ENCODE data around the gene SGMS2.

SGMS2 gene

GRCh38 chr4:107824350-107825071 is at the start of gene SGMS2 (continued):
- TF ChIP-seq MEIS1 (CRISPR knock-in tag; IDR thresholded peaks at IDR 0.05; ENCODE audit: borderline replicate concordance) (no peak), ZSCAN30 (tag by site-specific recombination; IDR thresholded peaks at IDR 0.05) (no peak; the same call in 1 of the 2 replicates), ZNF76 (tag by site-specific recombination; IDR thresholded peaks at IDR 0.05; ENCODE audit: borderline replicate concordance, low read depth) (0 out of 2 replicates have a peak, but pooled peaks have one; percentile 24), SALL2 (tag by site-specific recombination; IDR thresholded peaks at IDR 0.05; ENCODE audit: borderline replicate concordance) (no peak), HOXA7 (CRISPR knock-in tag; IDR thresholded peaks at IDR 0.05; ENCODE audit: borderline replicate concordance) (no peak), ZEB2 (tag by site-specific recombination; IDR thresholded peaks at IDR 0.05) (peak; percentile 67), ZNF391 (tag by site-specific recombination; IDR thresholded peaks at IDR 0.05; ENCODE audit: borderline replicate concordance, low read depth) (no peak), ZNF350 (tag by site-specific recombination; IDR thresholded peaks at IDR 0.05) (no peak), ZNF416 (tag by site-specific recombination; IDR thresholded peaks at IDR 0.05) (no peak), ZNF37A (tag by site-specific recombination; IDR thresholded peaks at IDR 0.05) (no peak), ZNF341 (tag by site-specific recombination; IDR thresholded peaks at IDR 0.05; ENCODE audit: low read depth) (no peak; the same call in 1 of the 2 replicates), ZBTB8A (tag by site-specific recombination; IDR thresholded peaks at IDR 0.05) (peak; percentile 95), ZNF707 (tag by site-specific recombination; IDR thresholded peaks at IDR 0.05) (no peak), KLF9 (tag by site-specific recombination; IDR thresholded peaks at IDR 0.05; ENCODE audit: low read depth) (peak; percentile 56), ZNF121 (tag by site-specific recombination; IDR thresholded peaks at IDR 0.05) (no peak), ZNF23 (tag by site-specific recombination; IDR thresholded peaks at IDR 0.05; ENCODE audit: borderline replicate concordance) (no peak), ZNF654 (tag by site-specific recombination; IDR thresholded peaks at IDR 0.05; ENCODE audit: low read depth) (no peak), OSR2 (tag by site-specific recombination; IDR thresholded peaks at IDR 0.05) (0 out of 2 replicates have a peak, but pooled peaks have one; percentile 9), ZSCAN16 (tag by site-specific recombination; IDR thresholded peaks at IDR 0.05) (no peak), ZNF175 (tag by site-specific recombination; IDR thresholded peaks at IDR 0.05) (no peak), ZNF529 (tag by site-specific recombination; IDR thresholded peaks at IDR 0.05; ENCODE audit: insufficient replicate concordance) (no peak), GLIS2 (tag by site-specific recombination; IDR thresholded peaks at IDR 0.05) (peak; percentile 36; the same call in 1 of the 2 replicates), GLIS1 (tag by site-specific recombination; IDR thresholded peaks at IDR 0.05) (no peak), ZBTB26 (tag by site-specific recombination; optimal IDR thresholded peaks at IDR 0.05) (peak; percentile 49), ZNF670 (tag by site-specific recombination; IDR thresholded peaks at IDR 0.05; ENCODE audit: low read depth) (no peak), ZBTB44 (tag by site-specific recombination; IDR thresholded peaks at IDR 0.05) (no peak), ZBTB7A (tag by site-specific recombination; IDR thresholded peaks at IDR 0.05; ENCODE audit: low read depth) (no peak), ZNF133 (tag by site-specific recombination; IDR thresholded peaks at IDR 0.05) (no peak), ZNF558 (tag by site-specific recombination; IDR thresholded peaks at IDR 0.05) (no peak)
- TF ChIP-seq, protein P1, sequence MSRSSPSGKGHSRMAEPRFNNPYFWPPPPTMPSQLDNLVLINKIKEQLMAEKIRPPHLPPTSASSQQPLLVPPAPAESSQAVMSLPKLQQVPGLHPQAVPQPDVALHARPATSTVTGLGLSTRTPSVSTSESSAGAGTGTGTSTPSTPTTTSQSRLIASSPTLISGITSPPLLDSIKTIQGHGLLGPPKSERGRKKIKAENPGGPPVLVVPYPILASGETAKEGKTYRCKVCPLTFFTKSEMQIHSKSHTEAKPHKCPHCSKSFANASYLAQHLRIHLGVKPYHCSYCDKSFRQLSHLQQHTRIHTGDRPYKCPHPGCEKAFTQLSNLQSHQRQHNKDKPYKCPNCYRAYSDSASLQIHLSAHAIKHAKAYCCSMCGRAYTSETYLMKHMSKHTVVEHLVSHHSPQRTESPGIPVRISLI (tag by site-specific recombination; IDR thresholded peaks at IDR 0.05): no peak

All from HEK293 (cell line).